ENCODE results near the gene PTGES3L.
"Not testable (repeated sequence)": the region's sequence is repeated elsewhere in the genome, so short reads cannot be mapped to it uniquely, and the experiment has no call there.

PTGES3L gene

GRCh38 chr17:42920922-42921321 is 59.0 kb downstream of the PTGES3L start:
- H3K27me3 ChIP-seq (ENCODE audit: insufficient read depth, poor library complexity, severe bottlenecking): no peaks in the 10 kb centered on the region
- TF ChIP-seq, protein P1, sequence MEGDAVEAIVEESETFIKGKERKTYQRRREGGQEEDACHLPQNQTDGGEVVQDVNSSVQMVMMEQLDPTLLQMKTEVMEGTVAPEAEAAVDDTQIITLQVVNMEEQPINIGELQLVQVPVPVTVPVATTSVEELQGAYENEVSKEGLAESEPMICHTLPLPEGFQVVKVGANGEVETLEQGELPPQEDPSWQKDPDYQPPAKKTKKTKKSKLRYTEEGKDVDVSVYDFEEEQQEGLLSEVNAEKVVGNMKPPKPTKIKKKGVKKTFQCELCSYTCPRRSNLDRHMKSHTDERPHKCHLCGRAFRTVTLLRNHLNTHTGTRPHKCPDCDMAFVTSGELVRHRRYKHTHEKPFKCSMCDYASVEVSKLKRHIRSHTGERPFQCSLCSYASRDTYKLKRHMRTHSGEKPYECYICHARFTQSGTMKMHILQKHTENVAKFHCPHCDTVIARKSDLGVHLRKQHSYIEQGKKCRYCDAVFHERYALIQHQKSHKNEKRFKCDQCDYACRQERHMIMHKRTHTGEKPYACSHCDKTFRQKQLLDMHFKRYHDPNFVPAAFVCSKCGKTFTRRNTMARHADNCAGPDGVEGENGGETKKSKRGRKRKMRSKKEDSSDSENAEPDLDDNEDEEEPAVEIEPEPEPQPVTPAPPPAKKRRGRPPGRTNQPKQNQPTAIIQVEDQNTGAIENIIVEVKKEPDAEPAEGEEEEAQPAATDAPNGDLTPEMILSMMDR (IDR thresholded peaks at IDR 0.05; ENCODE audit: poor library complexity, severe bottlenecking): no peak
- no peak overlapping the region for H3K4me3 ChIP-seq (ENCODE audit: severe bottlenecking)
- H3K27ac ChIP-seq (ENCODE audit: poor library complexity, severe bottlenecking): no peak overlapping the region
- no peaks in the 10 kb centered on the region for H3K4me1 ChIP-seq (ENCODE audit: insufficient read depth, poor library complexity, severe bottlenecking)
- no peaks in the 10 kb centered on the region for H3K9me3 ChIP-seq (ENCODE audit: severe bottlenecking)
- no peaks in the 10 kb centered on the region for H3K36me3 ChIP-seq (ENCODE audit: low read depth)
- ATAC-seq (ENCODE audit: low read depth) (no peak), DNase-seq (ENCODE audit: low spot score) (no peak)

GRCh38 chr17:42920106-42920900 is 59.6 kb downstream of the PTGES3L start:
- Histone ChIP-seq H3K9me3 (ENCODE audit: severe bottlenecking) (no peaks in the 10 kb centered on the region), H3K36me3 (ENCODE audit: low read depth) (no peaks in the 10 kb centered on the region), H3K27ac (ENCODE audit: poor library complexity, severe bottlenecking) (no peak overlapping the region), H3K27me3 (ENCODE audit: insufficient read depth, poor library complexity, severe bottlenecking) (no peaks in the 10 kb centered on the region), H3K4me3 (ENCODE audit: severe bottlenecking) (no peak overlapping the region), H3K4me1 (ENCODE audit: insufficient read depth, poor library complexity, severe bottlenecking) (no peaks in the 10 kb centered on the region)
- TF ChIP-seq, protein P1 (IDR thresholded peaks at IDR 0.05; ENCODE audit: poor library complexity, severe bottlenecking): no peak
- DNase-seq (ENCODE audit: low spot score): no peak
- ATAC-seq (ENCODE audit: low read depth): no peak

DNA sequence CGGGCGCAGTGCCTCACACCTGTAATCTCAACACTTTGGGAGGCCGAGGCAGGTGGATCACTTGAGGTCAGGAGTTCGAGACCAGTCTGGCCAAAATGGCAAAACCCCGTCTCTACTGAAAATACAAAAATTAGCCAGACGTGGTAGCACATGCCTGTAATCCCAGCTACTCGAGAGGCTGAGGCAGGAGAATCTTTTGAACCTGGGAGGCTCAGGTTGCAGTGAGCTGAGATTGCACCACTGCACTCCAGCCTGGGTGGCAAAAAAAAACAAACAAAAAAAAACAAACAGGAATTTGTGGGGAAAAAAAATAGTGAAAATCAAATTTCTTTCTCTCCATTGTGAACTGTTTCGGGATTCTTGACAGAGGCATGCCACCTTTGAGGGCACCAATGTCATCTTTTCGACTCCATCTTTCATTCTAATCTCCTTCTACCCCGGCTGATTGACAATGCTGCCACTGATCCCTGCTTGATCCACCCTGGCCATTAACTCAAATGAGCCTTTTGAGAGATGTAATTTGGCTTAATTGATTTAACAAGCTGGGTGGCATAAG is 60.3 kb downstream of the PTGES3L start:
- H3K36me3 ChIP-seq (ENCODE audit: low read depth); H3K4me3 ChIP-seq (ENCODE audit: severe bottlenecking); H3K27me3 ChIP-seq (ENCODE audit: insufficient read depth, poor library complexity, severe bottlenecking); ATAC-seq (ENCODE audit: low read depth); H3K27ac ChIP-seq (ENCODE audit: poor library complexity, severe bottlenecking); DNase-seq (ENCODE audit: low spot score); H3K4me1 ChIP-seq (ENCODE audit: insufficient read depth, poor library complexity, severe bottlenecking); H3K9me3 ChIP-seq (ENCODE audit: severe bottlenecking): not testable (repeated sequence)

DNA sequence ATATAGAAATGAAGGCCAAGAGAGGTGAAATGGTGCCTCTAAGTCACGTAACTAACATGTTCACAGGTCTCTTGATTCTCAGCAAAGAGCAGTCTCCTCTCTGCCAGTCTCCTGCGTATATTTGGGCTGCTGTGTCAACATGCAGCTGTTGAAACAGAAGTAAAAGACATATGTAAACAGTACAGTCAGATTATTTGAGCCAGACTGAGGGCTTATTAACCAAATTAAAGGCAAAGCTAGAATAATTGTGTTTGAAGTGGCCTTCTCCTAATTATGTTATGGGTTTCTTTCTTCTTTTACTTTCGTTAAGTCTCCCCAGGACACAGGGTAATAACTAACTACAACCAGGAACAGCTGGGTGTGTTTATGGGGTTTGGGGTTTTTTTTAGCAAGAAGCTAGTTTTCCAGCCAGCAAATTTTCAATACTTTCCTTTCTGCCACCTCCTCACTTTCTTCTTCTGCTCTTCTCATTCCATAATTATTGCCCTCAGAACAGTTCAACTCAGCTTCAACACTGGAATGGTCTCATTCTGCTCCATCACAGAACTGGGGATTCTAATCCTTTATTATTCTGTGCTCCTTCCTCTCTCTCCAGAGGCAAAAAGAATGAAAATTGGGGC is 60.9 kb downstream of the PTGES3L start:
- Histone ChIP-seq H3K4me1 (ENCODE audit: insufficient read depth, poor library complexity, severe bottlenecking) (no peaks in the 10 kb centered on the region), H3K27ac (ENCODE audit: poor library complexity, severe bottlenecking) (no peak overlapping the region), H3K4me3 (ENCODE audit: severe bottlenecking) (no peak overlapping the region), H3K36me3 (ENCODE audit: low read depth) (no peaks in the 10 kb centered on the region), H3K27me3 (ENCODE audit: insufficient read depth, poor library complexity, severe bottlenecking) (no peaks in the 10 kb centered on the region), H3K9me3 (ENCODE audit: severe bottlenecking) (no peaks in the 10 kb centered on the region)
- DNase-seq (ENCODE audit: low spot score) (no peak), ATAC-seq (ENCODE audit: low read depth) (no peak)
- TF ChIP-seq, protein P1 (IDR thresholded peaks at IDR 0.05; ENCODE audit: poor library complexity, severe bottlenecking): no peak
